ENCODE data around the gene C1orf174. TPM values are rescaled to one million over a fixed set of nuclear protein-coding genes. Genes with fewer than 3 reads are reported as not detected.

The C1orf174 gene
- total RNA-seq, 1 donor from 2014 or later: 36.5 TPM

- Histone ChIP-seq H3K4me2 (no peak overlapping the region), H3K4me1 (peaks cover 7% of the 10 kb centered on the region), H3K27ac (no peak overlapping the region), H3K27me3 (no peaks in the 10 kb centered on the region), H4K20me1 (ENCODE audit: low read depth) (peaks cover 14% of the 10 kb centered on the region), H3K9me3 (ENCODE audit: low read depth) (peaks cover 5% of the 10 kb centered on the region), H3K36me3 (peaks cover 4% of the 10 kb centered on the region), H3K9ac (no peak overlapping the region), H2AFZ (replicated peaks) (no peak overlapping the region), H3K79me2 (ENCODE audit: low read depth) (peaks cover 72% of the 10 kb centered on the region), H3K4me3 (no peak overlapping the region), H3F3A (ENCODE audit: low read depth) (peaks cover 10% of the 10 kb centered on the region)
- Mint-ChIP-seq H3K9me3 (peaks cover 15% of the 10 kb centered on the region), H3K4me3 (no peak overlapping the region), H3K27me3 (ENCODE audit: insufficient read depth, low read depth) (no peaks in the 10 kb centered on the region), H3K36me3 (peaks cover 24% of the 10 kb centered on the region), H3K27ac (no peak overlapping the region), H3K4me1 (peaks cover 7% of the 10 kb centered on the region)
- TF ChIP-seq EZH2phosphoT487 (IDR thresholded peaks at IDR 0.05) (no peak), CTCF (IDR thresholded peaks at IDR 0.05) (no peak), EZH2 (IDR thresholded peaks at IDR 0.05) (no peak)
- no peak for DNase-seq (ENCODE audit: low spot score)
These were observed 4.1 kb downstream of the C1orf174 start for GRCh38 chr1:3895951-3896325.

- H3K9me3 Mint-ChIP-seq: peaks cover 14% of the 10 kb centered on the region
- Histone ChIP-seq H3K36me3 (peaks cover 4% of the 10 kb centered on the region), H3F3A (ENCODE audit: low read depth) (peaks cover 8% of the 10 kb centered on the region), H3K9ac (no peak overlapping the region), H2AFZ (replicated peaks) (no peak overlapping the region), H4K20me1 (ENCODE audit: low read depth) (peaks cover 14% of the 10 kb centered on the region), H3K4me2 (no peak overlapping the region), H3K27me3 (no peaks in the 10 kb centered on the region), H3K9me3 (ENCODE audit: low read depth) (peaks cover 5% of the 10 kb centered on the region), H3K27ac (no peak overlapping the region), H3K79me2 (ENCODE audit: low read depth) (peaks cover 72% of the 10 kb centered on the region), H3K4me3 (no peak overlapping the region), H3K4me1 (peaks cover 7% of the 10 kb centered on the region)
- H3K27me3 Mint-ChIP-seq (ENCODE audit: insufficient read depth, low read depth): no peaks in the 10 kb centered on the region
- no peak for TF ChIP-seq EZH2phosphoT487 (IDR thresholded peaks at IDR 0.05)
- no peak for TF ChIP-seq EZH2 (IDR thresholded peaks at IDR 0.05)
- TF ChIP-seq CTCF (IDR thresholded peaks at IDR 0.05): no peak
- H3K27ac Mint-ChIP-seq: no peak overlapping the region
- peaks cover 7% of the 10 kb centered on the region for H3K4me1 Mint-ChIP-seq
- H3K4me3 Mint-ChIP-seq: no peak overlapping the region
- H3K36me3 Mint-ChIP-seq: peaks cover 28% of the 10 kb centered on the region
- no peak for DNase-seq (ENCODE audit: low spot score)
These were observed 4.7 kb downstream of the C1orf174 start for GRCh38 chr1:3895279-3895950.

- H3K4me2 ChIP-seq: no peak overlapping the region
- peaks cover 7% of the 10 kb centered on the region for H3K4me1 ChIP-seq
- peaks cover 4% of the 10 kb centered on the region for H3K36me3 ChIP-seq
- DNase-seq (ENCODE audit: low spot score): no peak
- peaks cover 33% of the 10 kb centered on the region for H3K36me3 Mint-ChIP-seq
- no peak overlapping the region for H2AFZ ChIP-seq (replicated peaks)
- TF ChIP-seq EZH2 (IDR thresholded peaks at IDR 0.05) (no peak), EZH2phosphoT487 (IDR thresholded peaks at IDR 0.05) (no peak), CTCF (IDR thresholded peaks at IDR 0.05) (no peak)
- peaks cover 1% of the 10 kb centered on the region for H3K27me3 Mint-ChIP-seq (ENCODE audit: insufficient read depth, low read depth)
- H3K9ac ChIP-seq: no peak overlapping the region
- peaks cover 5% of the 10 kb centered on the region for H3F3A ChIP-seq (ENCODE audit: low read depth)
- no peaks in the 10 kb centered on the region for H3K27me3 ChIP-seq
- H3K4me3 ChIP-seq: no peak overlapping the region
- H3K27ac Mint-ChIP-seq: no peak overlapping the region
- H3K9me3 Mint-ChIP-seq: peaks cover 13% of the 10 kb centered on the region
- H3K4me3 Mint-ChIP-seq: no peak overlapping the region
- H4K20me1 ChIP-seq (ENCODE audit: low read depth): peaks cover 14% of the 10 kb centered on the region
- peaks cover 7% of the 10 kb centered on the region for H3K4me1 Mint-ChIP-seq
- H3K27ac ChIP-seq: no peak overlapping the region
- H3K79me2 ChIP-seq (ENCODE audit: low read depth): peaks cover 71% of the 10 kb centered on the region
- H3K9me3 ChIP-seq (ENCODE audit: low read depth): peaks cover 5% of the 10 kb centered on the region
These were observed 5.3 kb downstream of the C1orf174 start for GRCh38 chr1:3894626-3895278.
